IMR-90 (cell line): ENCODE data around the gene NEURL4. TPM values are rescaled to one million over a fixed set of nuclear protein-coding genes. Genes with fewer than 3 reads are reported as not detected.

Experiments
- microRNA-seq, 2 experiments: library from miRNA; stranded (forward) in 1 of 2; unstranded in 1 of 2; fragments of 10-50 nt in 1 of 2; fragments of <30 nt in 1 of 2; gene quantifications in 1 of 2; microRNA quantifications in 1 of 2; one replicate each; pipeline versions ENCODE3 to v1.1.0; 2013 to 2020; ENCODE audit not compliant: insufficient read depth in 1 of 2, insufficient read length in 1 of 2, unreplicated experiment in 1 of 2
- polyA plus RNA-seq, 3 experiments: library from polyadenylated mRNA; depleted of rRNA; stranded (reverse); fragments of >200 nt; gene quantifications; 2 replicates each; pipeline ENCODE4 v1.2.3, GENCODE V29; 2012; ENCODE audit warnings: low replicate concordance in 1 of 3
- small RNA-seq, 5 experiments: library from RNA; depleted of rRNA; stranded (forward); fragments of <200 nt; gene quantifications; one replicate each; pipeline ENCODE3, GENCODE V24; 2012
- total RNA-seq: library from RNA; depleted of rRNA; stranded (reverse); fragments of >200 nt; gene quantifications from 2 replicates; pipeline ENCODE4 v1.2.3, GENCODE V29; 2012; rRNA removed

Gene NEURL4
- total and polyA plus RNA-seq, 2 of the 4 experiments (the other 2 are of a cell fraction), result 8.4 to 23.3 TPM

Small RNA genes within 50 kb of the gene (microRNA-seq; reads per million reads assigned to microRNA genes)
- not detected for gene AC026954.2 (ENCODE audit: insufficient read depth, insufficient read length)
- not detected for gene RF00019 (ENCODE audit: insufficient read depth, insufficient read length)

Small RNA genes within 50 kb of the gene (small RNA-seq; reads per million reads assigned to genes)
- gene AC026954.2, result 0 to 0.46 (median 0) reads per million in 5 experiments
- 0 reads per million in 5 experiments for gene RF00019

Other genes with a start within 250 kb of the NEURL4 start
Only the 30 nearest of the 34 such genes appear.
- gene ASGR2, start 214.5 kb downstream of the NEURL4 start, total RNA-seq, result not detected in 2 replicates
- gene ASGR2, start 214.5 kb downstream of the NEURL4 start, polyA plus RNA-seq (2012; rRNA removed), result not detected in 2 replicates
- gene ASGR1, start 150.0 kb downstream of the NEURL4 start, total RNA-seq, result 1.3 and 1.9 TPM in 2 replicates
- gene ASGR1, start 150.0 kb downstream of the NEURL4 start, polyA plus RNA-seq (2012; rRNA removed), result 3.8 and 4.2 TPM in 2 replicates
- gene DLG4, start 109.5 kb downstream of the NEURL4 start, total RNA-seq, result 8.1 and 8.2 TPM in 2 replicates
- gene DLG4, start 109.5 kb downstream of the NEURL4 start, polyA plus RNA-seq (2012; rRNA removed), result 28.5 and 30.5 TPM in 2 replicates
- gene ACADVL, start 109.4 kb downstream of the NEURL4 start, total RNA-seq, result 129 and 139 TPM in 2 replicates
- gene ACADVL, start 109.4 kb downstream of the NEURL4 start, polyA plus RNA-seq (2012; rRNA removed), result 752 and 844 TPM in 2 replicates
- 20.3 and 21.3 TPM in 2 replicates for gene DVL2, start 94.8 kb downstream of the NEURL4 start, total RNA-seq
- gene DVL2, start 94.8 kb downstream of the NEURL4 start, polyA plus RNA-seq (2012; rRNA removed), result 10.5 and 11.8 TPM in 2 replicates
- gene PHF23, start 89.9 kb downstream of the NEURL4 start, total RNA-seq, result 44.8 and 45.5 TPM in 2 replicates
- gene PHF23, start 89.9 kb downstream of the NEURL4 start, polyA plus RNA-seq (2012; rRNA removed), result 54.4 and 58.5 TPM in 2 replicates
- gene GABARAP, start 86.9 kb downstream of the NEURL4 start, total RNA-seq, result 70.8 and 77.8 TPM in 2 replicates
- 702 and 780 TPM in 2 replicates for gene GABARAP, start 86.9 kb downstream of the NEURL4 start, polyA plus RNA-seq (2012; rRNA removed)
- gene CTDNEP1, start 77.6 kb downstream of the NEURL4 start, total RNA-seq, result 18.3 and 23.8 TPM in 2 replicates
- gene CTDNEP1, start 77.6 kb downstream of the NEURL4 start, polyA plus RNA-seq (2012; rRNA removed), result 132 TPM in 2 replicates
- 46.6 and 48.0 TPM in 2 replicates for gene ELP5, start 77.1 kb downstream of the NEURL4 start, total RNA-seq
- gene ELP5, start 77.1 kb downstream of the NEURL4 start, polyA plus RNA-seq (2012; rRNA removed), result 38.6 and 39.3 TPM in 2 replicates
- gene CLDN7, start 66.9 kb downstream of the NEURL4 start, total RNA-seq, result 0.56 and 1.4 TPM in 2 replicates
- 1.4 and 2.8 TPM in 2 replicates for gene CLDN7, start 66.9 kb downstream of the NEURL4 start, polyA plus RNA-seq (2012; rRNA removed)
- gene SLC2A4, start 47.6 kb downstream of the NEURL4 start, total RNA-seq, result under 0.01 TPM in 1 of 2 replicates, not detected in the other
- gene SLC2A4, start 47.6 kb downstream of the NEURL4 start, polyA plus RNA-seq (2012; rRNA removed), result 0.07 TPM in 2 replicates
- gene YBX2, start 34.7 kb downstream of the NEURL4 start, total RNA-seq, result not detected in 2 replicates
- gene YBX2, start 34.7 kb downstream of the NEURL4 start, polyA plus RNA-seq (2012; rRNA removed), result 0.17 TPM in 1 of 2 replicates, not detected in the other
- 718 and 883 TPM in 2 replicates for gene EIF5A, start 21.7 kb downstream of the NEURL4 start, total RNA-seq
- gene EIF5A, start 21.7 kb downstream of the NEURL4 start, polyA plus RNA-seq (2012; rRNA removed), result 660 and 782 TPM in 2 replicates
- 36.2 and 37.5 TPM in 2 replicates for gene GPS2, start 14.0 kb downstream of the NEURL4 start, total RNA-seq
- gene GPS2, start 14.0 kb downstream of the NEURL4 start, polyA plus RNA-seq (2012; rRNA removed), result 47.5 and 50.9 TPM in 2 replicates
- under 0.01 and 0.83 TPM in 2 replicates for gene ACAP1, start 7.2 kb upstream of the NEURL4 start, total RNA-seq
- gene ACAP1, start 7.2 kb upstream of the NEURL4 start, polyA plus RNA-seq (2012; rRNA removed), result 2.1 and 2.3 TPM in 2 replicates
- 10.6 and 10.8 TPM in 2 replicates for gene KCTD11, start 22.8 kb upstream of the NEURL4 start, total RNA-seq
- 14.4 and 16.4 TPM in 2 replicates for gene KCTD11, start 22.8 kb upstream of the NEURL4 start, polyA plus RNA-seq (2012; rRNA removed)
- gene TMEM95, start 25.8 kb upstream of the NEURL4 start, total RNA-seq, result not detected in 2 replicates
- gene TMEM95, start 25.8 kb upstream of the NEURL4 start, polyA plus RNA-seq (2012; rRNA removed), result not detected in 2 replicates
- under 0.01 and 0.54 TPM in 2 replicates for gene TNK1, start 51.8 kb upstream of the NEURL4 start, total RNA-seq
- gene TNK1, start 51.8 kb upstream of the NEURL4 start, polyA plus RNA-seq (2012; rRNA removed), result 0.44 and 0.55 TPM in 2 replicates
- 6.1 and 6.4 TPM in 2 replicates for gene PLSCR3, start 65.2 kb upstream of the NEURL4 start, total RNA-seq
- 116 and 131 TPM in 2 replicates for gene PLSCR3, start 65.2 kb upstream of the NEURL4 start, polyA plus RNA-seq (2012; rRNA removed)
- gene TMEM256, start 74.8 kb upstream of the NEURL4 start, total RNA-seq, result 35.3 and 38.4 TPM in 2 replicates
- gene TMEM256, start 74.8 kb upstream of the NEURL4 start, polyA plus RNA-seq (2012; rRNA removed), result 174 and 252 TPM in 2 replicates
- 1.7 and 1.8 TPM in 2 replicates for gene NLGN2, start 78.5 kb upstream of the NEURL4 start, total RNA-seq
- gene NLGN2, start 78.5 kb upstream of the NEURL4 start, polyA plus RNA-seq (2012; rRNA removed), result 36.7 and 38.1 TPM in 2 replicates
- not detected in 2 replicates for gene SPEM1, start 91.0 kb upstream of the NEURL4 start, total RNA-seq
- gene SPEM1, start 91.0 kb upstream of the NEURL4 start, polyA plus RNA-seq (2012; rRNA removed), result not detected in 2 replicates
- not detected in 2 replicates for gene SPEM2, start 96.3 kb upstream of the NEURL4 start, total RNA-seq
- gene SPEM2, start 96.3 kb upstream of the NEURL4 start, polyA plus RNA-seq (2012; rRNA removed), result not detected in 2 replicates
- gene SPEM3, start 99.5 kb upstream of the NEURL4 start, total RNA-seq, result not detected in 2 replicates
- gene SPEM3, start 99.5 kb upstream of the NEURL4 start, polyA plus RNA-seq (2012; rRNA removed), result not detected in 2 replicates
- 1.1 and 1.4 TPM in 2 replicates for gene TMEM102, start 106.1 kb upstream of the NEURL4 start, total RNA-seq
- gene TMEM102, start 106.1 kb upstream of the NEURL4 start, polyA plus RNA-seq (2012; rRNA removed), result 2.2 and 2.3 TPM in 2 replicates
- 0.18 and 0.28 TPM in 2 replicates for gene FGF11, start 110.2 kb upstream of the NEURL4 start, total RNA-seq
- gene FGF11, start 110.2 kb upstream of the NEURL4 start, polyA plus RNA-seq (2012; rRNA removed), result 0.99 and 1.1 TPM in 2 replicates
- 4.2 and 4.3 TPM in 2 replicates for gene CHRNB1, start 115.7 kb upstream of the NEURL4 start, total RNA-seq
- gene CHRNB1, start 115.7 kb upstream of the NEURL4 start, polyA plus RNA-seq (2012; rRNA removed), result 6.0 and 6.4 TPM in 2 replicates
- 6.3 and 8.3 TPM in 2 replicates for gene ZBTB4, start 150.3 kb upstream of the NEURL4 start, total RNA-seq
- 20.1 and 20.3 TPM in 2 replicates for gene ZBTB4, start 150.3 kb upstream of the NEURL4 start, polyA plus RNA-seq (2012; rRNA removed)
- gene SLC35G6, start 152.1 kb upstream of the NEURL4 start, total RNA-seq, result not detected in 2 replicates
- gene SLC35G6, start 152.1 kb upstream of the NEURL4 start, polyA plus RNA-seq (2012; rRNA removed), result not detected in 2 replicates
- 56.4 and 56.6 TPM in 2 replicates for gene POLR2A, start 155.0 kb upstream of the NEURL4 start, total RNA-seq
- 38.4 and 54.0 TPM in 2 replicates for gene POLR2A, start 155.0 kb upstream of the NEURL4 start, polyA plus RNA-seq (2012; rRNA removed)